GM21515 (cell line): Measurements from ENCODE around the gene AGA.

Experiments
- ATAC-seq: cut with Tn5 transposase; IDR thresholded peaks from one replicate; pipeline ENCODE4 v1.9.1; 2021; ENCODE audit not compliant: unreplicated experiment

AGA gene

DNA sequence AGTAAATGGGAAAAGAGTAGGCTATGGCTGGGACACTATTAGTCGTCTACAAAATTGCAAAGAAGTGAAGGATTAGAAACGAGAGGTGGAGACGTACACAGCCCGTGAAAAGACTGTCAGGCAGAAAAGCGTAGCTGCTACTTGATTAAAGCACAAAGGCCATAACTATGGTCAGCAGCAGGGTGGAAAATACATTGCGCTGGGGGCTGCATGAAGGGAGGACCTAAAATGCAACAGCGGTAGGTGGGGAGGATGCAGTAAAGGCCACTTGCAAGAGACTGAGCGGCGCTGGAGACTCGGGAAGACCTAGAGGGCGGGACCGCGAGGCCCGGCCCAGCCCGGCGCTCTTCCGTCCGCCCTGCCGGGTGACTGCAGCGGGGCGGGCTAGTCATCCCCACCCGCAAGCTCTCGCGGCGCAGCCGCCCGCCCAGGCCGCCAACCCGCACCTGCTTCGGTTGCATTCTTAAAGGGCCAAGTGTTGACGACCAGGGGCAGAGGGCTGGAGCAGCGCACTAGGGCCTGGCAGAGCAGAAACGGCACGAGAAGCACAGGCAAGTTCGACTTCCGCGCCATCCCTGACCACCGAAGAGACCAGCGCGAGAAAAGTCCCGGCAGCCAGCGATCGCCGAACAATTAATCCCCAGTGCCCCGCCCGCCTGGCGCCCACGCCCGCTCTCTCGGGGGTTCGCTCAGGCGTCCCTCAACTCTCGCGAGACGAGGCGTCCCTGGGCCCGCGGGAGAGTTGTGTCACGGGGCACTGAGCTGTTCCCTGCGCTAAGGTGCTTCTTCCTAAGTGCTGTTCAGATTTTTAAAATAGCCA, at the start of gene AGA:
AGA (minus strand) TSS at position 635 of the 820 bp plus-strand sequence; CDS start at position 573, 62 bp downstream.
- ATAC-seq = peak; percentile 88

GRCh38 chr4:177492022-177492421, 49.8 kb upstream of the AGA start:
- no peak for ATAC-seq

DNA sequence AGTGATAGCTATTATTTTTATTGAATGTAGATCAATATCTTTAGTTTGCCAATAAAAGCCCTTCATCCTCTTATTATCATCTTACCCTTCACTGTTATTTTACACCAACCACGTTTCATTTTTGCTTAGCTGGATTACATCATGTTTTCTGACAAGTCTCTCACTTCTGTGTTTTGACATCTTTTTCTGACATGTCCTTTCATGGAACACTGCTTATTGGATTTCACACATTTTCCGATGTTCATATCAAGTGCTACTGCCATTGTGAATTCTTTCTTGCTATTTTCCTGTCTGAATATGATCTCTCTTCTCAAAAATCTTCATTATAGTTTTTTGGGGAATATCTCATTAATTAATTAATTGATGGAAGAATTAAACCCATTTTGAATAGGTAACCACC, 48.5 kb upstream of the AGA start:
- no peak for ATAC-seq

GRCh38 chr4:177489471-177490246, 47.4 kb upstream of the AGA start:
- no peak for ATAC-seq

GRCh38 chr4:177487977-177488376, 45.7 kb upstream of the AGA start:
- no peak for ATAC-seq

DNA sequence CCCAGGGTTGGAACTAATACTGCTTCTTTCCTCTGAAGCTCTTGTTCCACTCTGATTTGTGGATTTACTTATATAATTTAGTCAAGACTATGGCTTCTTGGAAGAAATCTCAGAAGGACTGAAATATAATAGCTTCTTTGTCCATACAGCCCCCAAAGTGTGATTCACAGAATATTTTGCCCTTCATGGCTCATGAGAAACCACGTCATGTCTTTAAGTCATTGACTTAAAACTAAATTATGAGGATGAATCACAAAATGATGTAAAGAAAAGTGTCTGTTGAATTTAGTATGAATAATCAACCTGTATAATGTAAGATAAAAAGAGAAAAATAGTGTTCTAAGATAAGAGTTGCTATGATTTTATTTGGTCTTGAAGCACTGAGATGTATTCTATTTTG, 43.3 kb upstream of the AGA start:
- no peak for ATAC-seq

DNA sequence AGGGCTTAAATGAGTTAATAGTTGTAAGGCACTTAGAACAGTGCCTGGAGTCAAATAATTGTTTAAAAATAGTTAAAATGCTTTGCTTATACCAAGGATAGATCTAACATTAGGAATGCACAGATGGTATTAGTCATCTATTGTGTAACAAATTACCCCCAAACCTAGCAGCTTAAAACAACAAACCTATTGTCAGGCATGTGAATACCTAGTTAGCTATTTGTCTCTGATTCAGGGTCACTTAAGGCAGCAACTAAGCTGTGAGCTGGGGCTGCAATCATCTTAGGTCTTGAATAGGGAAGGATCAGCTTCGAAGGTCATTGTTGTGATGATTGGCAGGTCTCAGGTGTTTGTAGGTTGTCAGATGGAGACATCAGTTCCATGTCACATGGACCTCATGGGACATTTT, 42.4 kb upstream of the AGA start:
- no peak for ATAC-seq

DNA sequence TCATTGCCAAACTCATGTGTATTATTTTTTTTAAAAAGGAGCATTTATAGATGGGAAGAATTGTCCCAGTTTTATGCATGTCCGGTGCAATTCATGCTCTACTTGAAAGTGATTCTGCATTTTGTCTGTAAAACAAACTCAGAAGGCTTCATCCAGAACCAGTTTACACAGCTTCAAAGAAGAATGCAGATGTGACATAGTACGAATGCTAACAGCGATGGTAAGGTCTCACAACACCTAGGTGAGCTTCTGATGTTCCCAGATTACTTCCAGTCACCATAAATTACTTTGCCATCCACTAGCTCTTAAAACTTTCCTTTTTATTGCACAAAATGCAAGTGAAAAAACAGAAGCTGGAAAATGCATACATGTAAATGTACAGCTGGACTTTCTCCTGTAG, 41.5 kb upstream of the AGA start:
- no peak for ATAC-seq

DNA sequence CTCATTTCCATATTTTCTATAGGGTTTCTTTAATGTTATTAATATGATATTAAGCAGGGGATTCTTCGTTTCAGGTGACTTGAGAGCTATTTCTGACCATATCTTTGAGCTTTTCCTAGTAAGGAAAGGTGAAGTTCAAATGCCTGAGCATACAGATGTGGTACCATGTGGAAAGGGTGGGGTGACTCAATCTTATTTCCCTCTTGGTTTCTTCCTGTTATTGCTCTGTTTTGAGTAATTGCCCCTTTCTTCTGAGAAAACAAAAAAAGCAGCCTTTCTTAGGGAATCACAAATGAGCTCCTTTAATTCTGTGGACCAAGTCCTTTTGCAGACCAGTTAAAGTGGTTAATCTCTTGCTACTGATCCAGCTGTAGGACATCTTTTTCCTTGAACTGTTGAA, 41.0 kb upstream of the AGA start:
- ATAC-seq = no peak

GRCh38 chr4:177482367-177482766, 40.1 kb upstream of the AGA start:
- ATAC-seq = no peak

GRCh38 chr4:177480795-177481194, 38.6 kb upstream of the AGA start:
- ATAC-seq = no peak

GRCh38 chr4:177479063-177479462, 36.8 kb upstream of the AGA start:
- no peak for ATAC-seq

DNA sequence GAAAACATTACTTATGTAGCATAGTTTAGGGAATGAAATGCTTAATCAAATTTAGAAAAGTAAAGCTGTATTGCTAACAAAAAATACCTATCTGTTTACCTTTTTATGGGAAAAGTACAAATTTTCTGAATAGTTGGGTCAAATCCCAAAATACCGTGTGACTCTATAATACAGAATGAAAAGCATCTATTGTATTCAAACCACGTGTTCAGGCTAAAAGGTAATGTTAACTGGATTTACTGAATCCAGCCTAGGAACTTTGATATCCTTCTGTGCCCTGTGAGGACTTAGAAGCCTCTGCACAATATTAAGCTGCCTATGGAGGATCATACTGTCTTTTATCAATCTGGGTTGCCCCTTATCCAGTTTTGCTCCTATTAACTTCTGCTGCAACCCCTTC, 36.3 kb upstream of the AGA start:
- ATAC-seq = no peak

- no peak for ATAC-seq
These were observed 31.8 kb upstream of the AGA start for GRCh38 chr4:177473991-177474390.

- no peak for ATAC-seq
These were observed 21.8 kb upstream of the AGA start for GRCh38 chr4:177464026-177464425.

DNA sequence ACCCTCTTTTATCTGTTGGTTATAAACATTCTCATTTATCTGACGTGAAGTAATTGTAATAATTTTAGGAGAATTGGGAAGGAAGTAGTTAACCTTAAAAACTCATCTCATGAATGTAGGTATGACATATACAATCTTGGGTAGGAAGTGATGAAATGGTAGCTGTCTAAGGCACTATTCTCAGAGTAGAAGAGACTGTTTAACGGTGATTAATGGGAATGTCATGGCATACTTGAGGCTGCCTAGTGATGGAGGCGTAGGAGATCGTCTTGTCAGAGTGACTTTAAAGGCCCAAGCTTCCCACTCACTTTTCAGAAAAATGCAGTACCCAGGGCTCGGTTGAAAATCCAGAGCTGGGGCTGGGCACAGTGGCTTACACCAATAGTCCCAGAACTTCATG, 19.4 kb upstream of the AGA start:
- ATAC-seq = no peak

DNA sequence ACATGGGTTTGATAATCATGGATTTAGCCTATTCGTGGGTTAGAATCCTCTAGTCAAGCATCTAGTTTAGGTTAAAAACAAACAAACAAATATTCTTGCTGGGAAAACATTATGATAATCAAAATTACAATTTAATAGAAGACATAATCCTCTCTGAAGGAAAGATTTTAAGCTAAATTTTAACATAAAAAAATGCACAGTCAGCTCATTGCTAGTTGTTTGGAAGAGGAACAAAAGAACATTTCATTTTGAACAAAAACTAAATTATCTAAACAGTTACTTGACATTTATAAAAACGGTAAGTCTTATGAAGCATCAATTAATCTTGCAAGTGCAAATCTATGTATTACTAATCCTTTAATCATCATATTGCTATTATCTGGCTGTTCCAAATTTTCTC, 18.2 kb upstream of the AGA start:
- no peak for ATAC-seq

DNA sequence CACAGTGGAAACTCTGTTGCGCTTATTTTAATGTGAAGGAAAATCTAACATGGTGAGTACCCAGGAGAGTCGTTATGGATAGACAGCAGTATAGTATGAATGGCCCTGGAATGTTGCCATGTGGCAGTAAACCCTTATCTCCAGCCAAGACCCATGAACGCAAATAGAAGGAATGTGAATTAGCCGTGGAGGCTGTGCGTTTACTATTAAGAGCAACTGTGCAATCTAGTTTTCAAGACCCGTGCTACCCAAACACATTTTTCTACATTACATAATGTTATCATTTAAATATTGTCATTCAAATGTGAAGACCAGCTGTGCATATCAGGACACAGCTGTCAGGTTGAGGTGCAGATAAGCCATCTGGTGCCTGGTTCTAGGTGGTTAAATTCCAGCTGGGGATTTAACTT, 13.3 kb upstream of the AGA start:
- no peak for ATAC-seq

DNA sequence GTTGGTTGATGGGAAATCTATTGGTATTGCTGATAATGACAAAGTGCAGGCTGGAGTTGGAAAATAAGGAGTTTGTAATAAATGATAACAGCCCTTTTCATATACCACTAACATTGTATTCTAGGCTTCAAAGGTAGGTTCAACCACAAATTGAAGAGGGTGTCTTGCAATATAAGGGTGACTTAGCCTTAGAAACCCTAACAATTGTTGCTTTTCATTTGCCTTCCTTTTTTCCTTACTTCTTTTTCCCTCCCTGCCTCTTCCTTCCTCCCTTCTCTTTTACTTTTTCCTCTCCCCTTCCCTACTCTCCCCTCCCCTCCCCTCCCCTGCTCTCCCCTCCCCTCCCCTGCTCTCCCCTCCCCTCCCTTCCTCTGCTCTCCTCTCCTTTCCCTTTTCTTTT, 10.9 kb upstream of the AGA start:
- ATAC-seq = no peak

- ATAC-seq = no peak
These were observed 8.9 kb upstream of the AGA start for GRCh38 chr4:177451108-177451500.

- no peak for ATAC-seq
These were observed 8.3 kb upstream of the AGA start for GRCh38 chr4:177450426-177451107.

GRCh38 chr4:177448850-177449249, 6.6 kb upstream of the AGA start:
- no peak for ATAC-seq
